Measurements from ENCODE around the gene GPC1.

Gene GPC1

DNA sequence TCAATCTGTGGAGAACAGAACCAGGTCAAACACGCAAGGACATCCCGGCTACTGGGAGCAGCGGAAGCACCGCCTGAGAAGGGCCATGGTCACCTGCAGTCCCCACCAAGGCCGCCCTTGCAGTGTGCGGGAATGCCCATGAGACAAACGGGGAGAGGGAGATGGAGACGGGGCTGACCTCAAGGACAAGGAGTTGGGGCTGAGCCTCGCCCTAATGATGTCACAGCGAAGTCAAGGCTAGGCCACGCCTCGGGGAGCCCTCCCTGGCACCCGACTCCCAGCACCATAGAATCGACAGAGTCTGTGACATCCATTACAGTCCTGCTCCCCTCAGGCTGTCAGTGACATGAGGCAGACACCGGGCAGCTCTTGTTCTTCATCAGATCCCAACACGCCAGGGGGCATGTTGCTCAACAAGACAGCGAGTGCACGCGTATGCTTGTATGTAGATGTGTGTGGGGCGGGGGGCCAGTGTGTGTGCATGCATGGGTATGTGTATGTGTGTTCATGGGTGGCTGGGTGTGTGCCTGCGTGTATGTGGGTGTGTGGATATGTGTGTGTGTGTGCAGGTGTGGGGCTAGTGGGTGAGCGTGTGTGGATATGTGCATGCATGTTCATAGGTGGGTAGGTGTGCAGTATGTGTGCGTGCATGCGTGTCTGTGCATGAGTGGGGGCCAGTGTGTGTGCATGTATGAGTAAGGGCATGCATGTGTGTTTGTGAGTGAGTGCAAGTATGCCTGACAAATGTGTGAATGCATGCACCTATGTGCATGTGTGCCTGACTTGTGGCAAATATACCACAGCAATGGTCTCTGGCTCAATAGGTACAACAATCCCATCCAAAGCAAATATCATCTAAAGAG lies 65.3 kb downstream of the GPC1 start:
- DNase-seq (ENCODE audit: low spot score) = no peak

- DNase-seq (ENCODE audit: low spot score) = no peak
Observed at GRCh38 chr2:240501531-240501991, 66.1 kb downstream of the GPC1 start.

- no peak for DNase-seq (ENCODE audit: low spot score)
Observed at GRCh38 chr2:240502059-240502429, 66.6 kb downstream of the GPC1 start.

- no peak for DNase-seq (ENCODE audit: low spot score)
Observed at GRCh38 chr2:240502430-240503121, 67.1 kb downstream of the GPC1 start.

DNA sequence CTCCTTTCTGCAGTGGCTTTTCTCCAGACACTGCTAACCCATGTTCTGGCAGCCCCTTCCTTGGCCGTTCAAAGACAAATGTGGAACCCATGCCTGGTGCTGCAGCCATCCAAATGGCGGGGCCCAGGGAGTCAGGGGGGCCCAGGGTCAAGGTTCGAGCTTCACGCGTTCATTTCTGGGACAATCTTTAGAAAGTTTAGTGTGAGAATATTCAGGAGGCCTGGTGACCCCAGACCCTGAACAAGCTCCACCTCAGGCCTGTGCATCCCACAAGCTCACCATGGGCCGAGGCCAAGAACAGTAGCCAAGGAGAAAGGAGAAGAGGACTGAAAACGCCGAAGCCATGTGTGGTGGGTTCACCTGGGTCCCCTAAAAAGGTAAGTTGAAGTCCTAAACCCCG lies 67.9 kb downstream of the GPC1 start:
- no peak for DNase-seq (ENCODE audit: low spot score)

- no peak for DNase-seq (ENCODE audit: low spot score)
Observed at GRCh38 chr2:240503848-240504247, 68.4 kb downstream of the GPC1 start.

DNA sequence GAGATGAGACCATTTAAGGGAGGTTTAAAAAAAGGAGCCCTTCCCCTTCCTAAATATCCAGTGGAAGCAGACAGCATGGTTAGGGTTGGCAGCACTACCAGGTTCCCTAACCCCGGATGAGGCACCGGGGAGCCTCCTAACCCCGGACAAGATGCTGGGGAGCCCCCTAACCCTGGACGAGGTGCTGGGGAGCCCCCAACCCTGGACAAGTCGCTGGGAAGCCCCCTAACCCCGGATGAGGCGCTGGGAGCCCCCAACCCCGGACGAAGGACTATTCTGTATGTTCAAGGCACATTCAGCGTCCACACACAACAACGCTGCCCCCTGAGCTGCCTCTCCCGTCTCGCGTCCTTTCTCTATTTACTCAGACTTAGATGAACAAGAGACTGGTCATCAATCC lies 70.4 kb downstream of the GPC1 start:
- no peak for DNase-seq (ENCODE audit: low spot score)

DNA sequence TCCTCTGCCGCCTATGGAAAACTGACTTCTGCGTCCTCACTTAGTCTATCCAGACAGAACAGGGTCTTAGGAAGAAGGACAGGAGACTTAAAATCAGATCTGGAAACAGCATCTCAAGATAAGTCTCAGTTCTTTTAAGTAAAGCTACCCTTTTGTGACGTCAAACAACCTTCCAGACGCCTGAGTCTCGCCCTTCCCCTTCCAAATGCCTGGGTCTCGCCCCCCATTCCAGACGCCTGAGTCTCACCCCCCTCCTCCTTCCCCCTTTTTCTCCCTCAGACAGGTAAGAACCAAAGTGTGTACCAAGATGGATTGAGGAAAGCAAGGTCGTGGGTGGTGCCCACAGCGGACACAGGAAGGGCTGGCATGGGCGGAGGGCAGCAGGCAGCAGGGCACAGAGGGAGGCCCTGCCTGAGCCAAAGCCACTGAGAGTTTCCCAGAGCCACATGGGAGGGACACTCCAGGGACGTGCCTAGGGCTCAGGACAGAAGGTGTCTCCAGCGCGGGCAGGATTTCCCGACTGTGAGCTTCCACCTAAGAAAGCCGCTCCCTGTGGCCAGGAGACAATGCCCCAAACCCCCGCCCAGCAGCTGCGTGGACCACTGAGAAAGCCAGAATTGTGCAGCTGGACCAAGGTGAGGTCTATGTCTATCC lies 71.1 kb downstream of the GPC1 start:
- no peak for DNase-seq (ENCODE audit: low spot score)

- DNase-seq (ENCODE audit: low spot score) = no peak
Observed at GRCh38 chr2:240507060-240507777, 71.8 kb downstream of the GPC1 start.

DNA sequence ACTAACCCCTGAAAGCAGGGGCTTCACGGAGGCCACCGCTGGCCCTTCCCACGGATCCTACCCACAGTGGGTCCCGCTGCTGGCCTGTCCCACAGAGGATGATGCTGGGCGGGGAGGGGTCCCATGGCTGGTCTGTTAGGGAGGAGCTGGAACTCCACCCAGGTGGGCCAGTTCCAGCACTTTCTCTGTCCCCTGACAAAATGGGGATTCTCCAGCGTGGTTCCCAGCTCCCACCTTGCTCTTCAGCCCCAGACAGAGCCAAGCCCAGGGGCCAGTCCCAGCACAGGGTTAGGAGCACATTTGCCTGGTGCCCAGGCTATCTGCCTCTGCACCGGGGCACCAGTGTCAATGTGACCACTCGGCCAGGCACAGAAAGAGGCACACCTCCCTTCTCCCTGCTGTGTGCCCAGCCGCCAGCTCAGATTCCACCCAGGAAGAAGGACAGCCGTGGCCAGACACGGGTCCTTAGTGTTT lies 72.4 kb downstream of the GPC1 start:
- no peak for DNase-seq (ENCODE audit: low spot score)

DNA sequence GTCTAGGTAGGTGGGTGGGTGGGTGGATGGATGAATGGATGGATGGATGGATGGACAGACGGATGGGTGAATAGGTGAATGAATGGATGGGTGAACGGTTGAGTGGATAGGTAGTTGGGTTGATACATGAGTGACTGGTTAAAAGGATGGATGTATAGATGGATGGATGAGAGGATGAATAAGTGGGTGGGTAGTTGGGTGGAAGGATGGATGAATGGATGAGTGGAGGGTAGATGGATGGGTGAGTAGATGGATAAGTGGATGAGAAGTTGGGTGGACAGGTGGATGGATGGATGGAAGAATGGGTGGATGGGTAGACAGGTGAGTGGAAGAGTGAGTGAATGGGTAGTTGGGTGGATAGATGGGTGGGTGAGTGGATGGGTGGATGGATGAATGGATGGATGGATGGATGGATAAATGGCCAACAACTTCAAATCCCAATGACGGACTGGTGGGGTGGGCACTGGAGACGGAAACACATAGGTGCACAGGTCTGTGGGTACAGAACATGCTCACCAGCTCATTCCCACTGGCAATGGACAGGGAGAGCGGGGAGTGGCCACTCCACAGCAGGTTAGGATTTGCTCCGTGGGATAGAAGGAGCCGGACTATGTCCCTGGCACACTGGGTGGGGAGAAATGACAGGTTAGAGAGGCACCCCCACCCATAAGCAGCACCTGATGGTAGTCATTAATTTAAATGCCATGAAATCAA lies 73.5 kb downstream of the GPC1 start:
- DNase-seq (ENCODE audit: low spot score) = no peak

GRCh38 chr2:240509667-240510512 lies 74.4 kb downstream of the GPC1 start:
- no peak for DNase-seq (ENCODE audit: low spot score)

GRCh38 chr2:240510513-240511210 lies 75.2 kb downstream of the GPC1 start:
- no peak for DNase-seq (ENCODE audit: low spot score)

DNA sequence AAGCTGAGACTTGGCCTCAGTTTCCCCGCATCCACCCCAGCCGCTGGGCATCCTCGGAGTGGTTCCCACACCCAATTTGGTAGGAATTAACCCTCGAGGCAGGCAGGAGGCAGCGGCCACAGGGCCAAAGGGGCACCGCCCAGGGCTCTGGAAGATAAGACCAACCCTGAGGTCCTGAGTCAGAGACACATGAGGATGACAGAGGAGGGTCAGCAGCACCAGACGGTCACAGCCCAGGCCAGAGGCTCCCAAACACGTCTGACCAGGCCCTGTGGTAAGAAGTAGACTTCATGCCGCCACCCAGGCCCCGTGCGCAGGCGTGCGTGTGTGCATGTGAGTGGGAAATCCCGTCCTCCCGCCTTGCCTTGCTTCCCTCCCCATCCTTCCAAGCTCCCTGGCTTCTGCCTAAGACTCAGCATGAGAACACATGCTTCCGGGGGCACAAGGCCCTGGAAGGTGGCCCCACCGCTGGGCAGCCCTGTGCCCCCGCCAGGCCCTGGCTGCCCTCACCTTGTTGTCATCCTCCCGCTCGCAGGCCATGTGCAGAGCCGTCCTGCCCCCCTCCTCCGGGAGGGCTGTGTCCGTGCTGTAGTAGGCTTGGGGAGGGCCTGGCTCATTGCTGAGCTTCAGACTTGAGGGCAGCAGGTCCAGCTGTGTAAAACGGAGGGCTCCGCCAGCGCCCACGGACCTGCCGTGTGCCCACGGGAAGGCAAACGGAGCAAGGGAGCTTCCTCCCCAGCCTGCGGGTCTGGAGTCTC lies 76.1 kb downstream of the GPC1 start:
- DNase-seq (ENCODE audit: low spot score) = no peak

GRCh38 chr2:240512109-240512485 lies 76.6 kb downstream of the GPC1 start:
- no peak for DNase-seq (ENCODE audit: low spot score)

- DNase-seq (ENCODE audit: low spot score) = no peak
Observed at GRCh38 chr2:240512666-240513535, 77.4 kb downstream of the GPC1 start.

- peak; percentile 86 for DNase-seq (ENCODE audit: low spot score)
Observed at GRCh38 chr2:240513549-240514287, 78.3 kb downstream of the GPC1 start.
